Duodenal mucosa (tissue), 2 donors: ENCODE data around the gene PLP1.
"Not testable (repeated sequence)": the region's sequence is repeated elsewhere in the genome, so short reads cannot be mapped to it uniquely, and the experiment has no call there.

Source experiments
- H3K27ac ChIP-seq: one replicate; pipeline ENCODE4 v1.7.0; 2013; ENCODE audit warnings: low read depth, low read length
- H3K27me3 ChIP-seq, 2 donors: one replicate each; pipeline ENCODE4 v1.7.0; 2013; ENCODE audit warnings: low read length in 2 of 2, control low read depth in 1 of 2; ENCODE audit not compliant: insufficient read depth in 2 of 2, control insufficient read depth in 1 of 2
- H3K36me3 ChIP-seq, 2 donors: one replicate each; pipeline ENCODE4 v1.7.0; 2013; ENCODE audit warnings: low read length in 2 of 2, control low read depth in 1 of 2; ENCODE audit not compliant: insufficient read depth in 2 of 2, control insufficient read depth in 1 of 2
- H3K4me1 ChIP-seq, 2 donors: one replicate each; pipeline ENCODE4 v1.7.0; 2013; ENCODE audit warnings: low read length in 2 of 2, control low read depth in 1 of 2; ENCODE audit not compliant: insufficient read depth in 2 of 2, control insufficient read depth in 1 of 2
- H3K4me3 ChIP-seq, 2 donors: one replicate each; pipeline ENCODE4 v1.7.0; 2013; ENCODE audit warnings: low read length in 2 of 2, low read depth in 1 of 2
- H3K9ac ChIP-seq, 2 donors: one replicate each; pipeline ENCODE4 v1.7.0; 2013; ENCODE audit warnings: low read length in 2 of 2, low read depth in 1 of 2
- H3K9me3 ChIP-seq, 2 donors: one replicate each; pipeline ENCODE4 v1.7.0; 2013; ENCODE audit warnings: low read length in 2 of 2, control low read depth in 1 of 2; ENCODE audit not compliant: control insufficient read depth in 1 of 2

The PLP1 gene

GRCh38 chrX:103820802-103821201 is 44.2 kb downstream of the PLP1 start:
- not testable (repeated sequence) for H3K9ac ChIP-seq, H3K36me3 ChIP-seq, H3K4me3 ChIP-seq, H3K27ac ChIP-seq, H3K4me1 ChIP-seq, H3K27me3 ChIP-seq, H3K9me3 ChIP-seq

GRCh38 chrX:103823591-103823990 is 47.0 kb downstream of the PLP1 start:
- Histone ChIP-seq H3K4me3 (no peak overlapping the region), H3K9me3 (no peaks in the 10 kb centered on the region), H3K36me3 (no peaks in the 10 kb centered on the region), H3K9ac (no peak overlapping the region), H3K27me3 (no peaks in the 10 kb centered on the region), H3K27ac (no peak overlapping the region), H3K4me1 (no peaks in the 10 kb centered on the region)

GRCh38 chrX:103825881-103826280 is 49.2 kb downstream of the PLP1 start:
- Histone ChIP-seq H3K4me1 (no peaks in the 10 kb centered on the region), H3K9ac (no peak overlapping the region), H3K4me3 (no peak overlapping the region), H3K9me3 (no peaks in the 10 kb centered on the region), H3K27ac (no peak overlapping the region), H3K27me3 (no peaks in the 10 kb centered on the region), H3K36me3 (no peaks in the 10 kb centered on the region)

GRCh38 chrX:103828529-103828928 is 51.9 kb downstream of the PLP1 start:
- Histone ChIP-seq H3K27ac (no peak overlapping the region), H3K4me3 (no peak overlapping the region), H3K36me3 (no peaks in the 10 kb centered on the region), H3K9me3 (no peaks in the 10 kb centered on the region), H3K27me3 (no peaks in the 10 kb centered on the region), H3K9ac (no peak overlapping the region), H3K4me1 (peaks cover 4 to 6% of the 10 kb centered on the region in 2 donors)

- H3K9ac ChIP-seq: no peak overlapping the region
- no peaks in the 10 kb centered on the region for H3K27me3 ChIP-seq
- H3K4me1 ChIP-seq: peaks cover 4 to 6% of the 10 kb centered on the region in 2 donors
- no peak overlapping the region for H3K27ac ChIP-seq
- H3K4me3 ChIP-seq: no peak overlapping the region
- no peaks in the 10 kb centered on the region for H3K36me3 ChIP-seq
- H3K9me3 ChIP-seq: no peaks in the 10 kb centered on the region
Observed at GRCh38 chrX:103830848-103831247, 54.2 kb downstream of the PLP1 start.

- Histone ChIP-seq H3K27me3 (no peaks in the 10 kb centered on the region), H3K9ac (peak overlapping the region; percentile 32 to 43), H3K27ac (no peak overlapping the region), H3K4me3 (peak overlapping the region; percentile 62 to 72), H3K4me1 (peaks cover 4 to 6% of the 10 kb centered on the region in 2 donors), H3K9me3 (no peaks in the 10 kb centered on the region), H3K36me3 (no peaks in the 10 kb centered on the region)
Observed at GRCh38 chrX:103831342-103831802, 54.7 kb downstream of the PLP1 start.

- Histone ChIP-seq H3K27ac (no peak within 1 kb of the TSS), H3K9ac (peak within 1 kb of the TSS; percentile 32 to 43), H3K4me3 (peak within 1 kb of the TSS; percentile 62 to 72), H3K27me3 (no peaks in the 10 kb centered on the region), H3K36me3 (no peaks in the 10 kb centered on the region), H3K4me1 (peaks cover 4 to 6% of the 10 kb centered on the region in 2 donors), H3K9me3 (no peaks in the 10 kb centered on the region)
Observed at GRCh38 chrX:103831803-103832544, 55.3 kb downstream of the PLP1 start, which contains the start of gene RAB9B. Gene RAB9B (minus strand): TSS chrX:103832257. CDS start chrX:103825784, 6,473 bp downstream.

GRCh38 chrX:103839404-103839803 is 62.8 kb downstream of the PLP1 start:
- H3K4me3 ChIP-seq: no peak overlapping the region
- no peaks in the 10 kb centered on the region for H3K4me1 ChIP-seq
- H3K27me3 ChIP-seq: no peaks in the 10 kb centered on the region
- H3K9ac ChIP-seq: no peak overlapping the region
- H3K9me3 ChIP-seq: no peaks in the 10 kb centered on the region
- H3K27ac ChIP-seq: no peak overlapping the region
- no peaks in the 10 kb centered on the region for H3K36me3 ChIP-seq
